ENCODE data around the gene CALR3.
"Not testable (repeated sequence)": the region's sequence is repeated elsewhere in the genome, so short reads cannot be mapped to it uniquely, and the experiment has no call there.

CALR3 gene, protein sequence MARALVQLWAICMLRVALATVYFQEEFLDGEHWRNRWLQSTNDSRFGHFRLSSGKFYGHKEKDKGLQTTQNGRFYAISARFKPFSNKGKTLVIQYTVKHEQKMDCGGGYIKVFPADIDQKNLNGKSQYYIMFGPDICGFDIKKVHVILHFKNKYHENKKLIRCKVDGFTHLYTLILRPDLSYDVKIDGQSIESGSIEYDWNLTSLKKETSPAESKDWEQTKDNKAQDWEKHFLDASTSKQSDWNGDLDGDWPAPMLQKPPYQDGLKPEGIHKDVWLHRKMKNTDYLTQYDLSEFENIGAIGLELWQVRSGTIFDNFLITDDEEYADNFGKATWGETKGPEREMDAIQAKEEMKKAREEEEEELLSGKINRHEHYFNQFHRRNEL

GRCh38 chr19:16495982-16496612 lies at the start of gene CALR3, which contains the start of gene C19orf44:
TSS of gene CALR3 (minus strand) at chr19:16496167. CDS start at chr19:16496129, 38 bp downstream.
TSS of gene C19orf44 (plus strand) at chr19:16496394. CDS start at chr19:16500793, 4,399 bp downstream.
- Mint-ChIP-seq H3K9me3 (no peaks in the 10 kb centered on the region), H3K27ac (peak within 1 kb of the TSS; percentile 79), H3K4me1 (ENCODE audit: low read depth) (peaks cover 9% of the 10 kb centered on the region), H3K27me3 (ENCODE audit: low read depth) (no peaks in the 10 kb centered on the region), H3K4me3 (peak within 1 kb of the TSS; percentile 92), H3K36me3 (ENCODE audit: low read depth) (no peaks in the 10 kb centered on the region)

GRCh38 chr19:16544473-16545231 lies 48.7 kb upstream of the CALR3 start:
- no peaks in the 10 kb centered on the region for H3K9me3 Mint-ChIP-seq
- H3K4me1 Mint-ChIP-seq (ENCODE audit: low read depth): peaks cover 24% of the 10 kb centered on the region
- peak overlapping the region; percentile 3 for H3K27ac Mint-ChIP-seq
- no peaks in the 10 kb centered on the region for H3K27me3 Mint-ChIP-seq (ENCODE audit: low read depth)
- H3K4me3 Mint-ChIP-seq: no peak overlapping the region
- H3K36me3 Mint-ChIP-seq (ENCODE audit: low read depth): peaks cover 10% of the 10 kb centered on the region

- peaks cover 26% of the 10 kb centered on the region for H3K4me1 Mint-ChIP-seq (ENCODE audit: low read depth)
- peak overlapping the region; percentile 94 for H3K4me3 Mint-ChIP-seq
- H3K36me3 Mint-ChIP-seq (ENCODE audit: low read depth): peaks cover 15% of the 10 kb centered on the region
- H3K9me3 Mint-ChIP-seq; H3K27me3 Mint-ChIP-seq (ENCODE audit: low read depth); H3K27ac Mint-ChIP-seq: not testable (repeated sequence)
Observed at GRCh38 chr19:16543734-16544133, 47.8 kb upstream of the CALR3 start.

GRCh38 chr19:16542910-16543472 lies 47.0 kb upstream of the CALR3 start:
- peak overlapping the region; percentile 89 for H3K27ac Mint-ChIP-seq
- peaks cover 20% of the 10 kb centered on the region for H3K36me3 Mint-ChIP-seq (ENCODE audit: low read depth)
- peak overlapping the region; percentile 94 for H3K4me3 Mint-ChIP-seq
- no peaks in the 10 kb centered on the region for H3K9me3 Mint-ChIP-seq
- peaks cover 28% of the 10 kb centered on the region for H3K4me1 Mint-ChIP-seq (ENCODE audit: low read depth)
- H3K27me3 Mint-ChIP-seq (ENCODE audit: low read depth): no peaks in the 10 kb centered on the region

GRCh38 chr19:16542045-16542909 lies 46.3 kb upstream of the CALR3 start, which contains the start of gene CHERP:
TSS of gene CHERP (minus strand) at chr19:16542437. CDS start at chr19:16542378, 59 bp downstream.
- Mint-ChIP-seq H3K9me3 (no peaks in the 10 kb centered on the region), H3K27me3 (ENCODE audit: low read depth) (no peaks in the 10 kb centered on the region), H3K4me1 (ENCODE audit: low read depth) (peaks cover 34% of the 10 kb centered on the region), H3K27ac (peak within 1 kb of the TSS; percentile 89), H3K36me3 (ENCODE audit: low read depth) (peaks cover 24% of the 10 kb centered on the region), H3K4me3 (peak within 1 kb of the TSS; percentile 94)

GRCh38 chr19:16541526-16542044 lies 45.6 kb upstream of the CALR3 start:
- no peaks in the 10 kb centered on the region for H3K27me3 Mint-ChIP-seq (ENCODE audit: low read depth)
- H3K9me3 Mint-ChIP-seq: no peaks in the 10 kb centered on the region
- H3K36me3 Mint-ChIP-seq (ENCODE audit: low read depth): peaks cover 24% of the 10 kb centered on the region
- peak overlapping the region; percentile 94 for H3K4me3 Mint-ChIP-seq
- H3K4me1 Mint-ChIP-seq (ENCODE audit: low read depth): peaks cover 35% of the 10 kb centered on the region
- H3K27ac Mint-ChIP-seq: peak overlapping the region; percentile 67

DNA sequence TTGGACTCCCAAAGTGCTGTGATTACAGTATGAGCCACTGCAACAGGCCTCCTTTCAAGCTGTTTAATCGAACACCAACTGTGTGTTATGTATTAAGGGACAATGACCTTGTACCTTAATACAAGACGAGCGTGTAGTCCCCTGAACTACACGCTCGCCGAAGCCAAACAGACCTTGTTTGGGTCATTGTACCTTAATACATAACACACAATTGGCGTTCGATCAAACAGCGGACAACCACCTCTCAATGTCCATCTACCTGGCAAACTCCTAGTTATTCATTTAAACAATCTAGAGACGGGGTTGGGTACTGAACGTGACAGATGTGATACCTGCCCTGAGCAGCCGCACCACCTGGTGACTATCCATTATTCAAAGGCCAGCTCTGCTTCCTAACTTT lies 45.0 kb upstream of the CALR3 start:
- peak overlapping the region; percentile 94 for H3K4me3 Mint-ChIP-seq
- no peaks in the 10 kb centered on the region for H3K9me3 Mint-ChIP-seq
- no peaks in the 10 kb centered on the region for H3K27me3 Mint-ChIP-seq (ENCODE audit: low read depth)
- peaks cover 26% of the 10 kb centered on the region for H3K36me3 Mint-ChIP-seq (ENCODE audit: low read depth)
- H3K4me1 Mint-ChIP-seq (ENCODE audit: low read depth): peaks cover 37% of the 10 kb centered on the region
- peak overlapping the region; percentile 67 for H3K27ac Mint-ChIP-seq

GRCh38 chr19:16537111-16537510 lies 41.1 kb upstream of the CALR3 start:
- peaks cover 29% of the 10 kb centered on the region for H3K36me3 Mint-ChIP-seq (ENCODE audit: low read depth)
- H3K4me3 Mint-ChIP-seq: no peak overlapping the region
- peaks cover 24% of the 10 kb centered on the region for H3K4me1 Mint-ChIP-seq (ENCODE audit: low read depth)
- H3K27me3 Mint-ChIP-seq (ENCODE audit: low read depth): no peaks in the 10 kb centered on the region
- H3K27ac Mint-ChIP-seq: no peak overlapping the region
- H3K9me3 Mint-ChIP-seq: no peaks in the 10 kb centered on the region

DNA sequence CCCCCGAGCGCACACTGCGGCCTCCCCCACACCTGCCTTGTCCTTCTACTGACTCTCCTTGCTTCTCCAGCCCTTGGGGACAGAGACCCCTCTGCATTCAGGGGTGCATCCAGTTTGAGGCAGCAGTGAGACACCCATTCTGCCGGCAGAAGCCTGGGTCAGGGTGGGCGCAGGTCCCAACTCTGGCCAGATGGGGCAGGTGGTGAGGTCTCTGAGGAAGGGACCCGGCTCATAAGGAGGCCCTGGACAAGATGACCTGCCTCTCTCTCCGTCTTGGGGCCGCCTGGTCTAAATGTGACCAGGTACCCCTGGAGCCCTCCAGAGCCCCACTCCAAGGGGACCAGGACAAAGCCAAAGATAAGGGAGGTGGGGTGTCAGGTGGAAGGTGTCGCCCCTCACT lies 40.2 kb upstream of the CALR3 start:
- peaks cover 31% of the 10 kb centered on the region for H3K36me3 Mint-ChIP-seq (ENCODE audit: low read depth)
- no peaks in the 10 kb centered on the region for H3K27me3 Mint-ChIP-seq (ENCODE audit: low read depth)
- no peaks in the 10 kb centered on the region for H3K9me3 Mint-ChIP-seq
- H3K4me1 Mint-ChIP-seq (ENCODE audit: low read depth): peaks cover 19% of the 10 kb centered on the region
- H3K4me3 Mint-ChIP-seq: no peak overlapping the region
- H3K27ac Mint-ChIP-seq: no peak overlapping the region

DNA sequence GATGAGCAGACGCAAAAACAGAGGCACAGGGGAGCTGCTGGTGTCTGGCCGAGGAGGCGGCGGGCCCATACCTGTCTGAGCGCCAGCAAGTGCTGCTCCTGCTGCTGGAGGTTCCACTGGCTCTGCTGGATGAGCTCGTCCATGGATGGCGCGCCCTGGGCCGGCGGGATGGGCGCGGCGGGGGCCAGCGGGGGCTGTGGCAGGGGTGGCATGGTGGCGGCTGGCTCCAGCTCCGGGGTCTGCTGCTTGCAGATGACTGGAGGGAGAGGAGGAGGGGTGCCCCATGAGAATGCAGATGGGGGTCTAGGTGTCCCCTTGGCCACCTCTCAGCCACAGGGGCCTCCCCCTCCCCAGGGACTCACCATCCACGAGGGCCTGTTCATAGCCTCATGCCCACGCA lies 39.4 kb upstream of the CALR3 start:
- peaks cover 32% of the 10 kb centered on the region for H3K36me3 Mint-ChIP-seq (ENCODE audit: low read depth)
- no peaks in the 10 kb centered on the region for H3K9me3 Mint-ChIP-seq
- H3K27me3 Mint-ChIP-seq (ENCODE audit: low read depth): no peaks in the 10 kb centered on the region
- peaks cover 14% of the 10 kb centered on the region for H3K4me1 Mint-ChIP-seq (ENCODE audit: low read depth)
- H3K27ac Mint-ChIP-seq: no peak overlapping the region
- no peak overlapping the region for H3K4me3 Mint-ChIP-seq

DNA sequence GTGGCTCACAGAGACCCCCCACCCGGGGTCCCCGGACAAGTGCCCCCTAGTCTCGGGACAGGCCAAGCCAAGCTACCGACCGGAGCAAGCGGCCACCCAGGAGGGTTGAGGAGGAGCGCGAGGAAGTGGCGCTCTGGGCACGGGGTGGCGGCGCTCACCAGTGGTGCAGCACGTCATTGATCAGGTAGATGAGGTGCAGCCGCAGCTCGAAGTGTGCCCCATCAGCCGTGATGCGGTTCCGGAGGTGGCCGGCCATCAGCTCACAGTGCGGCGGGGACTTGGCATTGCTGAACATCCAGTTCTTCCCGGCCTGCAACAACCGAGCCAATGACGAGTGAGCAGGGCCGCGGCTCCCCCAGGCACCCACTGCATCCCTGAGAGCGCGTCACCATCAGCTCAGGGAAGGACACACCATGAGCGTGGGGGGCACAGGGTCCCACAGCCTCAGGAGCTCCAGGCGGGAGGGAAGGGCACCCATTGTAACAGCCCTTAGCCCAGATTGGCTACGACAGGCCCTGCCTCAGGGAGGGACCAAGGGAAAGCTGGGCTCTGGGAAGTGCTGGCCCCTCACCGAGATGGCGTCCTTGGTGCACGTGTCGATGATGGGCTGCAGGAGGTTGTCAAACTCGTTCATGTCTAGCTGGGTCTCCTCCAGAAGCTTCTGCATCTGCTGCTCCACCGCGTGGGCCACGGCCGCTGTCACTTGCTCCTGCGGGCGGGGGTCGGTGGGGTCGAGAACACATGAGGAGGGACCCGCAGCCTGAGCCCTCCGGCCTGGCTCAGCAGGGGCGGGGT lies 36.7 kb upstream of the CALR3 start:
- H3K4me1 Mint-ChIP-seq (ENCODE audit: low read depth): peaks cover 6% of the 10 kb centered on the region
- H3K4me3 Mint-ChIP-seq: no peak overlapping the region
- H3K27me3 Mint-ChIP-seq (ENCODE audit: low read depth): no peaks in the 10 kb centered on the region
- no peaks in the 10 kb centered on the region for H3K9me3 Mint-ChIP-seq
- peaks cover 26% of the 10 kb centered on the region for H3K36me3 Mint-ChIP-seq (ENCODE audit: low read depth)
- no peak overlapping the region for H3K27ac Mint-ChIP-seq

DNA sequence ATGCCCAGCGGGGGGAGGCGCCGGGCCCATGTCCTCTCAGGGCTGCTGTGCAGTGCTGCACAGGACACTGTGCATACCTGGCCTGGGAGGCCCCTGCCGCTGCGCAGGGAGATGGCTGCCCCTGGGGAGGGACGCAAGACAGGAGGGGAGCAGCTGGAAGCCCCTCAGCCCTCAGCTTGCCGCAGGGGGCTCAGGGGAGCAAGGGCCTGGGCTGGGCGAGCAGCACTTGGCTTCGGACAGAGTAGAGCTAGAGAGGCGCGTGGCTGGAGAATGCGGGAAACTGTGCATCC lies 35.4 kb upstream of the CALR3 start:
- H3K27me3 Mint-ChIP-seq (ENCODE audit: low read depth): no peaks in the 10 kb centered on the region
- no peak overlapping the region for H3K4me3 Mint-ChIP-seq
- H3K9me3 Mint-ChIP-seq: no peaks in the 10 kb centered on the region
- peaks cover 27% of the 10 kb centered on the region for H3K36me3 Mint-ChIP-seq (ENCODE audit: low read depth)
- peaks cover 2% of the 10 kb centered on the region for H3K4me1 Mint-ChIP-seq (ENCODE audit: low read depth)
- H3K27ac Mint-ChIP-seq: no peak overlapping the region
